CD8-positive, alpha-beta memory T cell (primary cell): ENCODE results near the gene LAMA3. TPM values are rescaled to one million over a fixed set of nuclear protein-coding genes. Genes with fewer than 3 reads are reported as not detected.

Experiments
- CTCF ChIA-PET: fragments of 350-600 bp; sonication (Branson Sonifier 250); formaldehyde crosslinking; loops from one replicate; lab custom pipeline; 2021; ENCODE audit warnings: antibody characterized with exemption; lab: Charles Lee
- POLR2A ChIA-PET: fragments of 350-600 bp; sonication (Branson Sonifier 250); formaldehyde crosslinking; loops from one replicate; lab custom pipeline; 2021; ENCODE audit warnings: antibody characterized with exemption; lab: Charles Lee
- DNase-seq, 5 donors: peaks; one replicate each; pipeline versions ENCODE4 v3.0.0 to v3.0.0-alpha.2; 2020 to 2022; ENCODE audit warnings: mixed read lengths in 1 of 5
- H3K27ac ChIP-seq: one replicate; pipeline ENCODE4 v1.7.0; 2013; ENCODE audit warnings: low read depth, mild to moderate bottlenecking, low read length, moderate library complexity
- H3K27me3 ChIP-seq: 2 replicates; pipeline ENCODE4 v1.7.0; 2013; ENCODE audit warnings: low read length, mild to moderate bottlenecking; ENCODE audit not compliant: insufficient read depth, poor library complexity, severe bottlenecking
- H3K36me3 ChIP-seq: 2 replicates; pipeline ENCODE4 v1.7.0; 2013; ENCODE audit warnings: mild to moderate bottlenecking, low read length, moderate library complexity; ENCODE audit not compliant: insufficient read depth
- H3K4me1 ChIP-seq: 2 replicates; pipeline ENCODE4 v1.7.0; 2013; ENCODE audit warnings: mild to moderate bottlenecking, low read length, moderate library complexity; ENCODE audit not compliant: insufficient read depth
- H3K4me3 ChIP-seq: 2 replicates; pipeline ENCODE4 v1.7.0; 2013; ENCODE audit warnings: mild to moderate bottlenecking, low read length
- H3K9me3 ChIP-seq: 2 replicates; pipeline ENCODE4 v1.7.0; 2013; ENCODE audit warnings: mild to moderate bottlenecking, low read length
- H3K27ac Mint-ChIP-seq, 8 donors: one replicate each; pipeline ENCODE4 v1.8.0; 2020 to 2021; ENCODE audit warnings: mixed read lengths in 8 of 8, mild to moderate bottlenecking in 6 of 8, inconsistent platforms in 3 of 8, moderate library complexity in 3 of 8
- H3K27me3 Mint-ChIP-seq, 2 donors: one replicate each; pipeline ENCODE4 v1.8.0; 2020 to 2021; ENCODE audit warnings: mixed read lengths in 2 of 2, mild to moderate bottlenecking in 1 of 2, moderate library complexity in 1 of 2
- H3K36me3 Mint-ChIP-seq, 3 donors: one replicate each; pipeline ENCODE4 v1.8.0; 2020 to 2021; ENCODE audit warnings: mixed read lengths in 3 of 3, inconsistent platforms in 1 of 3, mild to moderate bottlenecking in 1 of 3
- H3K4me1 Mint-ChIP-seq, 3 donors: one replicate each; pipeline ENCODE4 v1.8.0; 2020 to 2021; ENCODE audit warnings: mixed read lengths in 3 of 3, inconsistent platforms in 1 of 3, mild to moderate bottlenecking in 1 of 3
- H3K4me3 Mint-ChIP-seq, 7 donors: one replicate each; pipeline ENCODE4 v1.8.0; 2020 to 2021; ENCODE audit warnings: mixed read lengths in 7 of 7, mild to moderate bottlenecking in 6 of 7, moderate library complexity in 4 of 7, inconsistent platforms in 2 of 7
- H3K9me3 Mint-ChIP-seq, 5 donors: one replicate each; pipeline ENCODE4 v1.8.0; 2020 to 2022; ENCODE audit warnings: mixed read lengths in 5 of 5, mild to moderate bottlenecking in 3 of 5, moderate library complexity in 2 of 5, inconsistent platforms in 1 of 5
- polyA plus RNA-seq: library from polyadenylated mRNA; unstranded; fragments of 300-500 nt; fragmentation: Illumina TruSeq; gene quantifications from one replicate; pipeline ENCODE4 v1.2.3, GENCODE V29; 2021
- total RNA-seq, 2 experiments: library from RNA; stranded (reverse); gene quantifications; one replicate each; pipeline ENCODE4 v1.2.3, GENCODE V29; 2021

Gene LAMA3
- total and polyA plus RNA-seq, 3 experiments from 2014 or later: 0.47 TPM; not detected in 2

- no peaks in the 10 kb centered on the region for H3K9me3 ChIP-seq
- H3K4me1 ChIP-seq: no peaks in the 10 kb centered on the region
- H3K27me3 ChIP-seq: no peaks in the 10 kb centered on the region
- CTCF ChIA-PET: no interaction called here
- H3K36me3 ChIP-seq: no peaks in the 10 kb centered on the region
- no peak for DNase-seq
- peaks cover 5 to 11% (median 5%) of the 10 kb centered on the region in 3 donors for H3K4me1 Mint-ChIP-seq
- POLR2A ChIA-PET: no interaction called here
- H3K27ac Mint-ChIP-seq: no peak overlapping the region
- no peaks in the 10 kb centered on the region for H3K36me3 Mint-ChIP-seq
- no peaks in the 10 kb centered on the region for H3K27me3 Mint-ChIP-seq
- no peak overlapping the region for H3K4me3 ChIP-seq
- no peak overlapping the region for H3K4me3 Mint-ChIP-seq
- no peaks in the 10 kb centered on the region for H3K9me3 Mint-ChIP-seq
- no peak overlapping the region for H3K27ac ChIP-seq
Measured at GRCh38 chr18:23835506-23835905, 146.3 kb downstream of the LAMA3 start.

GRCh38 chr18:23837591-23837990, 148.3 kb downstream of the LAMA3 start:
- Histone ChIP-seq H3K27me3 (no peaks in the 10 kb centered on the region), H3K4me3 (no peak overlapping the region), H3K27ac (no peak overlapping the region), H3K4me1 (no peaks in the 10 kb centered on the region), H3K36me3 (no peaks in the 10 kb centered on the region), H3K9me3 (no peaks in the 10 kb centered on the region)
- peaks cover 0 to 1% of the 10 kb centered on the region in 2 donors for H3K27me3 Mint-ChIP-seq
- POLR2A ChIA-PET: no interaction called here
- H3K36me3 Mint-ChIP-seq: no peaks in the 10 kb centered on the region
- H3K4me3 Mint-ChIP-seq: no peak overlapping the region
- H3K9me3 Mint-ChIP-seq: no peaks in the 10 kb centered on the region
- no peak overlapping the region for H3K27ac Mint-ChIP-seq
- no peak for DNase-seq
- CTCF ChIA-PET: interaction anchor here (1.1 kb wide), 1 partner anchor 81 kb away, joined by 6 read pairs; no protein-coding TSS in a partner anchor
- peaks cover 5 to 11% (median 5%) of the 10 kb centered on the region in 3 donors for H3K4me1 Mint-ChIP-seq

- H3K4me3 ChIP-seq: no peak overlapping the region
- H3K27ac Mint-ChIP-seq: peak overlapping the region in 1 of 8 donors; percentile 12
- no peak overlapping the region for H3K27ac ChIP-seq
- H3K4me3 Mint-ChIP-seq: no peak overlapping the region
- H3K9me3 ChIP-seq: no peaks in the 10 kb centered on the region
- H3K36me3 Mint-ChIP-seq: no peaks in the 10 kb centered on the region
- H3K4me1 Mint-ChIP-seq: peaks cover 5 to 11% (median 5%) of the 10 kb centered on the region in 3 donors
- H3K27me3 ChIP-seq: no peaks in the 10 kb centered on the region
- H3K27me3 Mint-ChIP-seq: peaks cover 0 to 1% of the 10 kb centered on the region in 2 donors
- H3K36me3 ChIP-seq: no peaks in the 10 kb centered on the region
- H3K4me1 ChIP-seq: no peaks in the 10 kb centered on the region
- DNase-seq: no peak
- ChIA-PET CTCF (interaction anchor here (1.0 to 1.3 kb wide), 3 partner anchors 12 to 81 kb away, joined by 3 to 6 read pairs (median 3); no protein-coding TSS in a partner anchor), POLR2A (no interaction called here)
- no peaks in the 10 kb centered on the region for H3K9me3 Mint-ChIP-seq
Measured at GRCh38 chr18:23838233-23838632, 149.0 kb downstream of the LAMA3 start.

GRCh38 chr18:23838801-23839366, 149.6 kb downstream of the LAMA3 start:
- H3K4me3 ChIP-seq: no peak overlapping the region
- POLR2A ChIA-PET: no interaction called here
- H3K27me3 ChIP-seq: no peaks in the 10 kb centered on the region
- H3K9me3 Mint-ChIP-seq: no peaks in the 10 kb centered on the region
- H3K27ac ChIP-seq: no peak overlapping the region
- H3K4me3 Mint-ChIP-seq: no peak overlapping the region
- H3K4me1 ChIP-seq: no peaks in the 10 kb centered on the region
- no peaks in the 10 kb centered on the region for H3K9me3 ChIP-seq
- peaks cover 5 to 10% (median 5%) of the 10 kb centered on the region in 3 donors for H3K4me1 Mint-ChIP-seq
- no peak for DNase-seq
- peak overlapping the region in 1 of 8 donors; percentile 55 for H3K27ac Mint-ChIP-seq
- no peaks in the 10 kb centered on the region for H3K36me3 Mint-ChIP-seq
- peaks cover 0 to 3% of the 10 kb centered on the region in 2 donors for H3K27me3 Mint-ChIP-seq
- H3K36me3 ChIP-seq: no peaks in the 10 kb centered on the region
- CTCF ChIA-PET: interaction anchor here (0.6 to 1.3 kb wide), 4 partner anchors 12 to 225 kb away, joined by 3 to 6 read pairs (median 3); no protein-coding TSS in a partner anchor

GRCh38 chr18:23842305-23842704, 153.1 kb downstream of the LAMA3 start:
- H3K9me3 ChIP-seq: no peaks in the 10 kb centered on the region
- H3K27me3 Mint-ChIP-seq: peaks cover 0 to 3% of the 10 kb centered on the region in 2 donors
- no peak overlapping the region for H3K27ac Mint-ChIP-seq
- H3K27ac ChIP-seq: no peak overlapping the region
- no peak overlapping the region for H3K4me3 Mint-ChIP-seq
- H3K27me3 ChIP-seq: no peaks in the 10 kb centered on the region
- H3K36me3 Mint-ChIP-seq: no peaks in the 10 kb centered on the region
- no peak overlapping the region for H3K4me3 ChIP-seq
- H3K9me3 Mint-ChIP-seq: no peaks in the 10 kb centered on the region
- peaks cover 5 to 7% (median 5%) of the 10 kb centered on the region in 3 donors for H3K4me1 Mint-ChIP-seq
- no peaks in the 10 kb centered on the region for H3K4me1 ChIP-seq
- CTCF ChIA-PET: no interaction called here
- POLR2A ChIA-PET: no interaction called here
- no peak for DNase-seq
- no peaks in the 10 kb centered on the region for H3K36me3 ChIP-seq

- CTCF ChIA-PET: interaction anchor here (1.2 kb wide), 1 partner anchor 73 kb away, joined by 3 read pairs; no protein-coding TSS in a partner anchor
- DNase-seq: no peak
Measured at GRCh38 chr18:23844991-23845680, 155.9 kb downstream of the LAMA3 start.

GRCh38 chr18:23845988-23846630, 156.9 kb downstream of the LAMA3 start:
- Histone ChIP-seq H3K27ac (no peak overlapping the region), H3K4me3 (no peak overlapping the region), H3K27me3 (no peaks in the 10 kb centered on the region), H3K4me1 (no peaks in the 10 kb centered on the region), H3K9me3 (no peaks in the 10 kb centered on the region), H3K36me3 (no peaks in the 10 kb centered on the region)
- Mint-ChIP-seq H3K4me1 (peaks cover 0 to 3% (median 0%) of the 10 kb centered on the region in 3 donors), H3K4me3 (no peak overlapping the region), H3K36me3 (peaks cover 0 to 3% (median 0%) of the 10 kb centered on the region in 3 donors), H3K9me3 (no peaks in the 10 kb centered on the region), H3K27me3 (peaks cover 0 to 6% of the 10 kb centered on the region in 2 donors), H3K27ac (no peak overlapping the region)
- ChIA-PET POLR2A (no interaction called here), CTCF (interaction anchor here (1.2 kb wide), 1 partner anchor 72 kb away, joined by 3 read pairs; no protein-coding TSS in a partner anchor)
- no peak for DNase-seq

More at GRCh38 chr18:23844991-23845680, 155.9 kb downstream of the LAMA3 start:
- H3K36me3 ChIP-seq: no peaks in the 10 kb centered on the region
- H3K4me3 Mint-ChIP-seq: no peak overlapping the region
- no peaks in the 10 kb centered on the region for H3K9me3 ChIP-seq
- no peak overlapping the region for H3K27ac ChIP-seq
- H3K27me3 ChIP-seq: no peaks in the 10 kb centered on the region
- H3K4me1 Mint-ChIP-seq: peaks cover 0 to 3% (median 0%) of the 10 kb centered on the region in 3 donors
- peaks cover 0 to 3% (median 0%) of the 10 kb centered on the region in 3 donors for H3K36me3 Mint-ChIP-seq
- H3K9me3 Mint-ChIP-seq: no peaks in the 10 kb centered on the region
- POLR2A ChIA-PET: interaction anchor here (0.6 kb wide), 1 partner anchor 22 kb away, joined by 3 read pairs; no protein-coding TSS in a partner anchor
- no peaks in the 10 kb centered on the region for H3K4me1 ChIP-seq
- H3K27ac Mint-ChIP-seq: peak overlapping the region in 2 of 8 donors; percentile 72 to 81
- peaks cover 0 to 6% of the 10 kb centered on the region in 2 donors for H3K27me3 Mint-ChIP-seq
- H3K4me3 ChIP-seq: no peak overlapping the region
